Liver (tissue), 3 donors: ENCODE measurements around the gene GAL3ST3.

Experiments used
- HNF4G ChIP-seq: IDR thresholded peaks from 2 replicates; pipeline ENCODE4 v1.6.1; 2016; ENCODE audit warnings: antibody characterized with exemption
- JUND ChIP-seq, 2 donors: IDR thresholded peaks; 2 replicates each; pipeline ENCODE4 v1.6.1; 2016; ENCODE audit warnings: antibody characterized with exemption in 2 of 2
- RAD21 ChIP-seq, 2 donors: IDR thresholded peaks; 2 replicates each; pipeline ENCODE4 v1.6.1; 2016; ENCODE audit warnings: antibody characterized with exemption in 2 of 2, mild to moderate bottlenecking in 2 of 2
- RXRA ChIP-seq, 2 donors: IDR thresholded peaks; 2 replicates each; pipeline ENCODE4 v1.6.1; 2017 to 2018; ENCODE audit warnings: antibody characterized with exemption in 2 of 2, mild to moderate bottlenecking in 1 of 2
- SP1 ChIP-seq: IDR thresholded peaks from 2 replicates; pipeline ENCODE4 v1.6.1; 2018; ENCODE audit warnings: antibody characterized with exemption, mild to moderate bottlenecking
- TF ChIP-seq, protein P1 (sequence below): fragments of 150-350 bp; IDR thresholded peaks from 2 replicates; pipeline ENCODE4 v1.5.1; 2017; ENCODE audit warnings: improper control_type of control experiment, low read depth, low read length; ENCODE audit not compliant: missing input control
- TF ChIP-seq, protein P2 (sequence below): IDR thresholded peaks from 2 replicates; pipeline ENCODE4 v1.6.1; 2016; ENCODE audit warnings: antibody characterized with exemption
- TF ChIP-seq, protein P3 (sequence below): IDR thresholded peaks from 2 replicates; pipeline ENCODE4 v1.6.1; 2016; ENCODE audit warnings: antibody characterized with exemption
- donor health status: healthy.
- donor health status: healthy.

DNA sequence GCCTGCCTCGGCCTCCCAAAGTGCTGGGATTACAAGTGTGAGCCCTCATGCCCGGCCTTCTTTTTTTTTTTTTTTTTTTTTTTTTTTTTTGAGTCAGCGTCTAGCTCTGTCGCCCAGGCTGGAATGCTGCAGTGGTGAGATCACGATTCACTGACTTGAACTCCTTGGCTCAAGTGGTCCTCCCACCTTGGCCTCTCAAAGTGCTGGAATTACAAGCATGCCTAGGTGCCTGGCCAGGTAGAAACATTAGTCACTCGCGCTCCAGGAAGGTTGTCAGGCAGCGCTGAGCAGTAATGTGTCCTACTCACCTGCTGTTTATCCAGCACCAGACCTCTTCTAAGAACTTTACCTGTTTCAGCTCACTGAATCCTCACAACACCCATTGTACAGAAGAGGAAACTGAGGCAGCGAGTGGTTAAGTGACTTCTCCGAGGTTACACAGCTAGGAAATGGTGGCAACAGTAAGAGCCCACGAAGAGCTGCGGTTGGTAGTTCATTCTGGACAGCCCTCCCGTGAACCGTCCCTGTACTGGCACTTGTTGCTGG, 37.6 kb downstream of the GAL3ST3 start:
- TF ChIP-seq, protein P1, sequence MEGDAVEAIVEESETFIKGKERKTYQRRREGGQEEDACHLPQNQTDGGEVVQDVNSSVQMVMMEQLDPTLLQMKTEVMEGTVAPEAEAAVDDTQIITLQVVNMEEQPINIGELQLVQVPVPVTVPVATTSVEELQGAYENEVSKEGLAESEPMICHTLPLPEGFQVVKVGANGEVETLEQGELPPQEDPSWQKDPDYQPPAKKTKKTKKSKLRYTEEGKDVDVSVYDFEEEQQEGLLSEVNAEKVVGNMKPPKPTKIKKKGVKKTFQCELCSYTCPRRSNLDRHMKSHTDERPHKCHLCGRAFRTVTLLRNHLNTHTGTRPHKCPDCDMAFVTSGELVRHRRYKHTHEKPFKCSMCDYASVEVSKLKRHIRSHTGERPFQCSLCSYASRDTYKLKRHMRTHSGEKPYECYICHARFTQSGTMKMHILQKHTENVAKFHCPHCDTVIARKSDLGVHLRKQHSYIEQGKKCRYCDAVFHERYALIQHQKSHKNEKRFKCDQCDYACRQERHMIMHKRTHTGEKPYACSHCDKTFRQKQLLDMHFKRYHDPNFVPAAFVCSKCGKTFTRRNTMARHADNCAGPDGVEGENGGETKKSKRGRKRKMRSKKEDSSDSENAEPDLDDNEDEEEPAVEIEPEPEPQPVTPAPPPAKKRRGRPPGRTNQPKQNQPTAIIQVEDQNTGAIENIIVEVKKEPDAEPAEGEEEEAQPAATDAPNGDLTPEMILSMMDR = no peak
- TF ChIP-seq, protein P2, sequence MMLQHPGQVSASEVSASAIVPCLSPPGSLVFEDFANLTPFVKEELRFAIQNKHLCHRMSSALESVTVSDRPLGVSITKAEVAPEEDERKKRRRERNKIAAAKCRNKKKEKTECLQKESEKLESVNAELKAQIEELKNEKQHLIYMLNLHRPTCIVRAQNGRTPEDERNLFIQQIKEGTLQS = no peak
- TF ChIP-seq RAD21 (IDR thresholded peaks at IDR 0.05) (no peak), RXRA (IDR thresholded peaks at IDR 0.05) (no peak), SP1 (no peak), JUND (IDR thresholded peaks at IDR 0.05) (no peak), HNF4G (no peak)
- TF ChIP-seq, protein P3, sequence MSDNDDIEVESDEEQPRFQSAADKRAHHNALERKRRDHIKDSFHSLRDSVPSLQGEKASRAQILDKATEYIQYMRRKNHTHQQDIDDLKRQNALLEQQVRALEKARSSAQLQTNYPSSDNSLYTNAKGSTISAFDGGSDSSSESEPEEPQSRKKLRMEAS = no peak
